Measurements from ENCODE around the gene SPATA31E1. TPM values are rescaled to one million over a fixed set of nuclear protein-coding genes. Genes with fewer than 3 reads are reported as not detected.

The SPATA31E1 gene
- total RNA-seq, 2 donors from 2014 or later, result 0.07 TPM; not detected in 1

DNA sequence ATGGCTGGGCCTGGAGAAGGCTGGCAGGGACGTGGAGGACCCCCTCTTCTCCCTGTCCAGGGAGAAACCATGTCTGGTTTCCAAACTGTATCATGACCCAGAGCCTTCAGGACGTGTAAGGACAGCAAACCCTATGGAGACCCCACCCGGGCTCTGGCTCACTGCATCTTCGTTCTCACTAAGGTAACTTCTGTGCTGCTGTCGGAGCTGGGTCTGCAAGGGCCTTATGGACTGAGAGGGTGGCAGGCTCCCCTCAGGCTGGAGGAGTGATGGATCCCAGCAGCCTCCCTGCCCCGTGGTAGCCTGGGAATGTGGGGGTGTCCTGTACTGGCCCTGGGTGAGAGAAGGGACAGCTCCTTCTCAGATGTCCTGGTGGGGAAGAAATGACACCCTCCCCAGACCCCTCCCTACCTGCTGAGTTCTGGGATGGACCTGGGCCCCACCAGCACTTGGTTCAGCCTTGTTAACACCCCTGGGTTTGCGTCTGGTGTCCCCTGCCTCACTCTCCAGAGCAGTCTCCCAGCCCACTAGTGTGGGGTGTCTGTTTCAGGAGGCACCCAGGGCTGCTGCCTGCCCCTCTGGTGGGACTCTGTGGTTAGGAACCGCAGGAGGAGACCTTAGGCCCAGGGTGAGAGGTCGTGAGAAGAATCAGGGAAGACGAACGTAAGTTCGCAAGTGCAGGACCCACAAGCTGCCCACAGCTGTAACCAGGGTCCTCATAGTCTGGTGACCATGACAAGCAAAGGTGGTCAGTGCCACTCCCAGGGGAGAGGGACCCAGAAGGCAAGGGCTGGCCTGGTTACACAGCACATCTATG is 6.6 kb downstream of the SPATA31E1 start:
- Histone ChIP-seq H3K27ac (no peak overlapping the region), H3K9ac (ENCODE audit: low read depth in 2 of 2, low read length in 2 of 2) (no peak overlapping the region), H3K36me3 (no peaks in the 10 kb centered on the region), H3K27me3 (no peaks in the 10 kb centered on the region), H3K4me1 (no peaks in the 10 kb centered on the region), H3K4me3 (no peak overlapping the region), H3K9me3 (no peaks in the 10 kb centered on the region)
- intact Hi-C loops (cut with DNase I), result loop anchor here (10.0 kb wide), 1 partner anchor 204 kb away; no protein-coding TSS in a partner anchor
- DNase-seq, result no peak
- TF ChIP-seq, protein P1, sequence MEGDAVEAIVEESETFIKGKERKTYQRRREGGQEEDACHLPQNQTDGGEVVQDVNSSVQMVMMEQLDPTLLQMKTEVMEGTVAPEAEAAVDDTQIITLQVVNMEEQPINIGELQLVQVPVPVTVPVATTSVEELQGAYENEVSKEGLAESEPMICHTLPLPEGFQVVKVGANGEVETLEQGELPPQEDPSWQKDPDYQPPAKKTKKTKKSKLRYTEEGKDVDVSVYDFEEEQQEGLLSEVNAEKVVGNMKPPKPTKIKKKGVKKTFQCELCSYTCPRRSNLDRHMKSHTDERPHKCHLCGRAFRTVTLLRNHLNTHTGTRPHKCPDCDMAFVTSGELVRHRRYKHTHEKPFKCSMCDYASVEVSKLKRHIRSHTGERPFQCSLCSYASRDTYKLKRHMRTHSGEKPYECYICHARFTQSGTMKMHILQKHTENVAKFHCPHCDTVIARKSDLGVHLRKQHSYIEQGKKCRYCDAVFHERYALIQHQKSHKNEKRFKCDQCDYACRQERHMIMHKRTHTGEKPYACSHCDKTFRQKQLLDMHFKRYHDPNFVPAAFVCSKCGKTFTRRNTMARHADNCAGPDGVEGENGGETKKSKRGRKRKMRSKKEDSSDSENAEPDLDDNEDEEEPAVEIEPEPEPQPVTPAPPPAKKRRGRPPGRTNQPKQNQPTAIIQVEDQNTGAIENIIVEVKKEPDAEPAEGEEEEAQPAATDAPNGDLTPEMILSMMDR (IDR thresholded peaks at IDR 0.05), result no peak

DNA sequence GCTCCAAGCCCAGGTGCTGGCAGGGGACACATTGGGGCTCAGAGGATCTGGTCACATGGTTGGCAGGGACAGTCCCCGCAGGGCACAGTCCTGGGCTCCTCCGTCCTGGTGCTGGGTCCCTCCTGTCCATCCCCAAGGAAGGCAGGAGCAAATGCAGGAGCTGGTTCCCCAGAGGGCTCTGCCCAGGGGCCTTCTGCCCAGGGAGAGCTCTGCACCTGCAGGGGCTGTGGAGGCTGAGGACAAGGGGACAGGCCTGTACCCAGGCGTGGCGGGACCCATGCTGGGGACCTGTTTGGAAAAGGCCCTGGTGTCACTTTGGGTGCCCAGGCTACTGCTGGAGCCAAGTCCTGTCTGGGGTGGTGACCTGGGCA is 7.2 kb downstream of the SPATA31E1 start:
- H3K9me3 ChIP-seq, result no peaks in the 10 kb centered on the region
- DNase-seq, result peak; percentile 15
- H3K27me3 ChIP-seq, result no peaks in the 10 kb centered on the region
- H3K4me3 ChIP-seq, result no peak overlapping the region
- no peaks in the 10 kb centered on the region for H3K4me1 ChIP-seq
- no peaks in the 10 kb centered on the region for H3K36me3 ChIP-seq
- H3K27ac ChIP-seq, result no peak overlapping the region
- no peak overlapping the region for H3K9ac ChIP-seq (ENCODE audit: low read depth in 2 of 2, low read length in 2 of 2)
- TF ChIP-seq, protein P1 (IDR thresholded peaks at IDR 0.05), result no peak
- intact Hi-C loops (cut with DNase I), result loop anchor here (10.0 kb wide), 1 partner anchor 205 kb away; no protein-coding TSS in a partner anchor

DNA sequence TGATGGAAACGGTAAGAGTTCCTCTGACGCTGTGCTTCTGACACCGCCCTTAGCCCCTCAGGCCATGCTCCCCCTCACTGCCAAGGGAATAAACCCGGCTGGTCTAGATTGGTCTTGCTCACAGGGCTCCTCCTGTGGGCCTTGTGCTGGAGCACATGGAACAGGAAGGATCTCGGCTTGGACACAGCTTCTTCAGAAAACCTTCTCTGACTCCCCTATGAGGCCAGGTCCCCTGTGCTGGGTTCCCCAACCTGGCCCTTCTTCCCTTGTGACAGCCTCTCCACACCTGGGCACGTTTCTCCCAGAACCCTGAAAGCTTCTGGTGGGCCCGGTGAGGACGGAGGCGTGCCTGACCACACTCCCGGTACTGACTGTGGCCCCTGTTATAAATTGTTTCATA is 8.2 kb downstream of the SPATA31E1 start:
- Histone ChIP-seq H3K4me3 (no peak overlapping the region), H3K27me3 (no peaks in the 10 kb centered on the region), H3K4me1 (no peaks in the 10 kb centered on the region), H3K27ac (no peak overlapping the region), H3K9me3 (no peaks in the 10 kb centered on the region), H3K9ac (ENCODE audit: low read depth in 2 of 2, low read length in 2 of 2) (no peak overlapping the region), H3K36me3 (no peaks in the 10 kb centered on the region)
- TF ChIP-seq, protein P1 (IDR thresholded peaks at IDR 0.05), result no peak
- intact Hi-C loops (cut with DNase I), result no loop called here
- DNase-seq, result no peak

DNA sequence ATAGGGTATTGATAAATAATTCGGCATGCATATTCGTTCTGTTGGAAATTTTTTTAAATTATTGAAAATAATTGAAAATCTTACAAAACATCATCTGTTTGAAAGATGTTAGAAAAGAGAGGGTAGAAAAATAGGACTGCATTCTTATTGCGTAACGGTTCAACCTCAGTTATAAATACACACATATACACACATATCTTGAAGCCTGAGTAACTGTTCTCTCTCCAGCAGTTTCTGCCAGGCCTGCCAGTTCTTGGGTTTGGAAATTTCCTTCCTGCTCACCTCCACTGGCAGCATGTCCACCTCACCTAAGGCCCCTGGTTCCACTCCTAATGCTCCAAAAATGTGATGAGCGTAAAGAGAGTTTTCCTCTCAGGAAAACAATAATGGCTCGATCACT is 9.1 kb downstream of the SPATA31E1 start:
- DNase-seq, result no peak
- Histone ChIP-seq H3K9me3 (no peaks in the 10 kb centered on the region), H3K27me3 (no peaks in the 10 kb centered on the region), H3K27ac (no peak overlapping the region), H3K4me1 (no peaks in the 10 kb centered on the region), H3K36me3 (no peaks in the 10 kb centered on the region), H3K4me3 (no peak overlapping the region), H3K9ac (ENCODE audit: low read depth in 2 of 2, low read length in 2 of 2) (no peak overlapping the region)
- intact Hi-C loops (cut with DNase I), result no loop called here
- TF ChIP-seq, protein P1 (IDR thresholded peaks at IDR 0.05), result no peak

DNA sequence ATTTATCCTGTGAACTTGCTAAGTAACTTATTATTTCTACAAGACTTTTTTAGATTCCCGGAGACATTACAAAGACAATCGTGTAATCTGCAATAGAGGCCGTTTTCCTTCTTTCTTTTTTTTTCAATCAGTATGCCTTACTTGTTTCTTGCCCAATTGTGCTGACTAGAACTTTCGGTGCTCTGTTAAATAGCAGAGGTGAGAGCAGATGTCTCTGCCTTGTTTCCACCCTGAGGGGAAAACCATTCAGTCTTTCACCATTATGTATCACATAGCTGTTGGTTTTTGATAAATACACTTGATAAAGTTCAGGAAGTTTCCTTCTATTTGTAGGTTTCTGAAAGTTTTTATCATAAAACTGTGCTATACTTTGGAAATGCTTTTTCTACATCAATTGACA is 10.3 kb downstream of the SPATA31E1 start:
- Histone ChIP-seq H3K9me3 (no peaks in the 10 kb centered on the region), H3K27ac (no peak overlapping the region), H3K27me3 (no peaks in the 10 kb centered on the region), H3K4me1 (no peaks in the 10 kb centered on the region), H3K9ac (ENCODE audit: low read depth in 2 of 2, low read length in 2 of 2) (no peak overlapping the region), H3K36me3 (no peaks in the 10 kb centered on the region), H3K4me3 (no peak overlapping the region)
- TF ChIP-seq, protein P1 (IDR thresholded peaks at IDR 0.05), result no peak
- no peak for DNase-seq
- intact Hi-C loops (cut with DNase I), result no loop called here
